Measurements from ENCODE around the gene SND1.
A peak's percentile ranks its signal among the peaks of the same experiment; 100 is the strongest.

The SND1 gene

DNA sequence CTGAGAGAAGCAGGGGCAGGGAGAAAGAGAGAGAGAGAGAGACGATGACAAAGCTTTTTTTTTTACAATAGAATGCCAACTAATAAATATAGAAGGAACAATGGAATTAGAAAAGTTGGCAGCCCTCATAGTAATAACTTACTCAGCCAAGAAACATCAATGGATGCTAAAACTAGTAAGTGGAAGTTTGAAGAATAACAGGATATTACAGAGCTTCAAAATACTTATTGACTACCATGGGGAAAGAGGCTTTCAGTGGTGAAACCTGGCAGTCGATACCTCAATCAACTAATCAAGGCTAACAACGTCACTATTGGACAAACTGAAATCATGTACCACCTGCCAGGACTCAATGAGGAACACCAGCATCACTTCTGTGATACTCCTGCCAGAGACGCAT is 479.7 kb downstream of the SND1 start:
- no peak overlapping the region for H3K4me3 Mint-ChIP-seq
- peaks cover 15% of the 10 kb centered on the region for H3K4me1 Mint-ChIP-seq
- H3K9me3 Mint-ChIP-seq: no peaks in the 10 kb centered on the region
- H3K27me3 Mint-ChIP-seq: peaks cover 15% of the 10 kb centered on the region
- ATAC-seq: no peak
- no peak overlapping the region for H3K27ac Mint-ChIP-seq
- no peaks in the 10 kb centered on the region for H3K36me3 Mint-ChIP-seq

DNA sequence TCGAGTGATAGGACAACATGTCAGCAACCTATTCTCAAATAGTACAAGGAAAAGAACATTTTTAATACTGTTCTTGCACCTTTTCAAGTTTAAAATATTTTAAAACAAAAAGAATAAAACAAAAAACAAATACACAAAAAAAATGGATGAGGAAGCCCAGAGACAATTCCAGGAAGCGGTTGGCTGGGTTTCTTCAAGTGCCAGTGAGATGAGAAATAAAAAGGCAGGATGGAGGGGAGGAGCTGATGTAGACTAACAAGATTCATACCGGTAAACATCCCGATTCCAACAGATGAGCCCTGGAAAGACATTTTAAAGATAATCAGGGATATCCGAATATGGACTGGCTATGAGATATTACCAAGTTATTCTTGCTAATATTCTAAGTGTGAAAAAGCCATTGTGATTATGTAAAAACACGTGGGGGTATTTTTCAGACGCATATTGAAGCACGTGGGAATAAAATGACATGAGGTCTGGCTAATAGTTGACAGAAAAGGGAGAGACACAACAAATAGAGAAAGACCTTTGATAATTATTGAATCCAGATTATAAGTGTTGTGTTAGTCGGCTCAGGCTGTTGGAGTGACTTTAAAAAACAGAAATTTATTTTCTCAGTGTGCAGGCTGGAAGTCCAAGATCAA is 480.6 kb downstream of the SND1 start:
- Mint-ChIP-seq H3K4me3 (no peak overlapping the region), H3K4me1 (peaks cover 15% of the 10 kb centered on the region), H3K9me3 (no peaks in the 10 kb centered on the region), H3K27ac (no peak overlapping the region), H3K36me3 (no peaks in the 10 kb centered on the region), H3K27me3 (peaks cover 21% of the 10 kb centered on the region)
- ATAC-seq: no peak

DNA sequence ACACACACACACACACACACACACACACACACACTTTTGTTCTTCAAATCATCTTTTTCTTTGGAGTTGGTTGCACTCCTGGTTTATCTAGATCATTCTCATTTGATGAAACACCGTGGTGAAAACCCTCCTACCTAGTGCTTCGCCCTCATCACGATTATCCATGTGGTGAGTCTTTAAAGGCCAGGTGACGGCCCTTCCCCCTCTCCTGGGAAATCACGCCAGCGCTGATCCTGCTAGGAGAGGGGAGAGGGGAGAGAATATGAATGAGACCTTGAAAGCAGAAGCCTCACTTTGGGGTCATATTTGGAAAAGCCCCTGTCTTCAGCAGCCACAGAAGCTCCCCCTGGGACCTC is 483.1 kb downstream of the SND1 start:
- peaks cover 37% of the 10 kb centered on the region for H3K27me3 Mint-ChIP-seq
- peaks cover 3% of the 10 kb centered on the region for H3K9me3 Mint-ChIP-seq
- H3K4me1 Mint-ChIP-seq: peaks cover 15% of the 10 kb centered on the region
- peak overlapping the region; percentile 86 for H3K4me3 Mint-ChIP-seq
- peak overlapping the region; percentile 76 for H3K27ac Mint-ChIP-seq
- no peak for ATAC-seq
- H3K36me3 Mint-ChIP-seq: no peaks in the 10 kb centered on the region

DNA sequence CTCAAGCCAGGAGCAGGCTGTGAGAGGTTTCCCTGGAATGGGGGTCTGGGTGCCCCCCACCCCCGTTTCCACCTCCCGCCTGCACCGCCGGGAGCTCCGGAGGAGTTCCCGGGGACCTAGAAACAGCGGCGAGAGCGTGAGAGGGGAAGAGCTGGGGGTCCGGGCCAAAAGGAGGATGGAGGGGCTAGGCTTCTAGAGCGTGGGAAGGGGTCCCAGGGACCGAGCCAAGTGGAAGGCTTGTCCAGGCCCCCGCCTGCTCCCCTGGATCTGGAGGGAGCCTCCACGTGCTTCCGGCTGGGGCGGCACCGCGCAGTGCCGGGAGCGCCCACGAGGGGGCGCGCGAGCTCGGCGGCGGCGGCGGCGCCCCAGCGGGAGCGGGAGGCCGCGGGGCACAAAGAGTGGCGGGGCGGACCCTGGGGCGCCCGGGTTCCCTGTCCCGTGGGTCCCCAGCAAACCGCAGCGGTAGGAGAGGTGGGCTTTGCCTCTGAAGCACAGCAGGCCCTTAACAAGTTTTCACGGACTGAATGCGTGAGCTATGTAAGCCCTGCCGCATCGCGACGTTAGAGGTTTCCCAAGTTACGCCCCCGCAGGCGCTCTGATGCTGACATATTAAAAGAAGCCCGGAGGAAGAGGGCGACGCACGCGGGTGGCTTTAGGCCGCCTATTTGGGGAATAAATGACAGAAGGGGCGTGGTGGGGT is 483.7 kb downstream of the SND1 start:
- H3K27ac Mint-ChIP-seq: peak overlapping the region; percentile 76

DNA sequence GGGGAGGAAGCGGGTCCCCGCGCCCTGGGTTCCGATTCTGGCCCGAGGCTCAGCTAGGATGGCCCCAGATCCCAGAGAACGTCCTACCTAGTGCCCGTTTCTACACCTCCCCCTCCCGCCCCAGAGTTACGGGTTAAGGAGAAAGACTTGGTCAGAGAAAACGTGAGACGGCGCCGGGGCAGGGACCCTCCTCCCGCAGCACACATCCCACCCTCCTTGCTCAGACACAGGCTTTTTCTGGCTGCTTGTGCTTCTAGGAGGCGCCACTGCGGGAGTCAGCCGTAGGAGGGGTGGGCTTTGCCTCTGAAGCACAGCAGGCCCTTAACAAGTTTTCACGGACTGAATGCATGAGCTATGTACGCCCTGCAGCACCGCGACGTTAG is 484.2 kb downstream of the SND1 start:
- Mint-ChIP-seq H3K36me3 (no peaks in the 10 kb centered on the region), H3K27me3 (peaks cover 37% of the 10 kb centered on the region), H3K4me3 (peak overlapping the region; percentile 86), H3K27ac (peak overlapping the region; percentile 76), H3K4me1 (peaks cover 15% of the 10 kb centered on the region), H3K9me3 (peaks cover 3% of the 10 kb centered on the region)
- ATAC-seq: peak; percentile 32

More for the DNA sequence above, 483.7 kb downstream of the SND1 start:
- peaks cover 37% of the 10 kb centered on the region for H3K27me3 Mint-ChIP-seq
- peak overlapping the region; percentile 86 for H3K4me3 Mint-ChIP-seq
- peak; percentile 92 for ATAC-seq
- peaks cover 3% of the 10 kb centered on the region for H3K9me3 Mint-ChIP-seq
- peaks cover 15% of the 10 kb centered on the region for H3K4me1 Mint-ChIP-seq
- no peaks in the 10 kb centered on the region for H3K36me3 Mint-ChIP-seq

DNA sequence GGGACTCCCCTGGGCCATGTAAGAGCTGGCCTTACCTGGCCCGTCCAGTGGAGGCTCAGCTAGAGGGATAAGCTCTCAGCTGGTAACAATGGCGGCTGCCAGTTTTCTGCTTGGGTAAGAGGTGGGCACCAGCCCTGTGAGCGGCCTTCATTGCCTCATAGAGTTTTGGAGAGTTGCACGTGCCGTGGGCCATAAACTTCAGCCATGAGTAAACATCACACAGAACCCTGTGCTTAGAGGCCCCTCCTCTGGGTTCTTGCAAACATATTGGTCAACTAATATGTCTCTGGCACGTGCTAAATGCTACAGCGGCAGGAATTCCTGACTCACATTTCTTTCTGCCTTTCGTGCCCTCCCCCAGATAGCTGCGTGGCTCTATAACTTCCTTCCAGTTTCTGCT is 485.2 kb downstream of the SND1 start:
- peaks cover 3% of the 10 kb centered on the region for H3K9me3 Mint-ChIP-seq
- H3K36me3 Mint-ChIP-seq: no peaks in the 10 kb centered on the region
- no peak overlapping the region for H3K27ac Mint-ChIP-seq
- peaks cover 15% of the 10 kb centered on the region for H3K4me1 Mint-ChIP-seq
- no peak overlapping the region for H3K4me3 Mint-ChIP-seq
- no peak for ATAC-seq
- peaks cover 37% of the 10 kb centered on the region for H3K27me3 Mint-ChIP-seq

DNA sequence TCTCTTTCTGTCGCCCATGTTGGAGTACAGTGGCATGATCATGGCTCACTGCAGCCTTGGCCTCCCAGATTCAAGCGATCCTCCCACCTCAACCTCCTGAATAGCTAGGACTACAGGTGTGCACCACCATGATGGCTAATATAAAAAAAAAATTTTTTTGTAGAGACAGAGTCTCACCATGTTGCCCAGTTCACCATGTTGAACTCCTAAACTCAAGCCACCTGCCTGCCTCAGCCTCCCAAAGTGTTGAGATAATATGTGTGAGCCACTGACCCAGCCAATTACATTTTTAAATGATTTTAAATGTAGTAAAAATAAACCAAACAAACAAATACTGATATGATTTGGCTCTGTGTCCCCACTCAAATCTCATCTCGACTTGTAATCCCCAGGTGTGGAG is 487.4 kb downstream of the SND1 start:
- H3K4me1 Mint-ChIP-seq: peaks cover 11% of the 10 kb centered on the region
- ATAC-seq: no peak
- H3K9me3 Mint-ChIP-seq: peaks cover 9% of the 10 kb centered on the region
- H3K27me3 Mint-ChIP-seq: peaks cover 28% of the 10 kb centered on the region
- H3K36me3 Mint-ChIP-seq: peaks cover 6% of the 10 kb centered on the region
- H3K27ac Mint-ChIP-seq: no peak overlapping the region
- no peak overlapping the region for H3K4me3 Mint-ChIP-seq

DNA sequence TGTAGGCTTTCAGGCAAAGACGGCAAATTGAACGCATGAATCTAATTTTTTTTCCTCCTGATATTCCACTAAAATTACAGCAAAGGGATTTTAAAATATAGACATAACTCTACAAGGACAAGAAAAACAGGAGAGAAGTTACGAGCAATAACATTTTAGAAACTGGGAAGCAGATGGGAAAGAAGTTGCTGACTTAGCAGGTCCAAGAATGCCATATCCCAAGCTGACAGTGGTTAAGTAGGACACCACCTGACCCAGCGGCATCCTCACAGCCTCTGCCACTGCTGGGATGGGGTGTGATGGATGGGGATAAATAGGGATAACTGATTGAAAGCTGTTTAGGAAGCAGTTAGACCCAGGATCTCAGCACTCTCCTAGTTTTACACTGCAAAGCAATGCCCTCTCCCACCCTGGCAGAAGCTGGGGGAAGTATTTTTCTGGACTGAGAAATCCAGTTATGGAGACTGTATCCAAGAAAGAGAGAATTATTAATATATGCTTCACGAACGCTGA is 489.7 kb downstream of the SND1 start:
- H3K27me3 Mint-ChIP-seq: peaks cover 21% of the 10 kb centered on the region

More for the DNA sequence above, 489.7 kb downstream of the SND1 start:
- no peaks in the 10 kb centered on the region for H3K4me1 Mint-ChIP-seq
- H3K9me3 Mint-ChIP-seq: peaks cover 9% of the 10 kb centered on the region
- H3K4me3 Mint-ChIP-seq: no peak overlapping the region
- no peak for ATAC-seq
- no peak overlapping the region for H3K27ac Mint-ChIP-seq
- peaks cover 6% of the 10 kb centered on the region for H3K36me3 Mint-ChIP-seq
